Measurements from ENCODE around the gene FAM234B. TPM values are rescaled to one million over a fixed set of nuclear protein-coding genes. Genes with fewer than 3 reads are reported as not detected.
"Not testable (repeated sequence)": the region's sequence is repeated elsewhere in the genome, so short reads cannot be mapped to it uniquely, and the experiment has no call there.

The FAM234B gene
- total RNA-seq, 1 experiment from 2014 or later, result 2.9 TPM

DNA sequence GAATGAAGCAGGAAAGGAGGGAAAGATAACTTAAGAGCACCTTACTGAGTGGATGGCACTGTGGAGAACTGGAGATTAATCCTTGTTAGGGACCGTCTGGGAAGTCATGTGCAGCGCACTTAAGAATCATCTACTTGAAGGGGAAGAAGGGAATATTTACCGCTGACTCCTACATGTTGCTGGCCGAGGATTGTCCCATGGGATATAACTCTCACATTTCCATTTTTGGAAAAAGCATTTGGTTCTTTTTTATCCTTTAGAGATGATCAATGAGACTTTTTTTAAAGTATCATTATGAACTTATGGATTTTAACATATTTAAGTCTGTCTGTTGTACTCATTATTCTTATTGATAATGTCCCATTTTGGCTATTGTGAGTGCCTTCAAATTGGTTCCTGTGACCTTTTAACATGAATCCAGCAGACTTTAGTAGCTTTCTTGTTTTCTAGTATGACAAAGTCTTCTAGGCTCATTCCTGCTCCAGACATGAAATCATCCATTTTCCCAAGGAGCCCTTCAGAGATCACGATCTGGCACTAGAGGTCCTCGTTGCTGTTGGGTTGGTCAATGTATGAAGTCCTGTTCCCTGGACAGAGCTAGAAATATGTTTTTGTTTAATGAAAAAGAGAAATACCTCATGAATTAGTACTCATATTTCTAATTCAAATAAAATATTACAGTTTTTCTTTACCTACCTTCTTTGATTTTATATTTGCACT, 20.2 kb upstream of the FAM234B start:
- DNase-seq (ENCODE audit: low read depth), result no peak

DNA sequence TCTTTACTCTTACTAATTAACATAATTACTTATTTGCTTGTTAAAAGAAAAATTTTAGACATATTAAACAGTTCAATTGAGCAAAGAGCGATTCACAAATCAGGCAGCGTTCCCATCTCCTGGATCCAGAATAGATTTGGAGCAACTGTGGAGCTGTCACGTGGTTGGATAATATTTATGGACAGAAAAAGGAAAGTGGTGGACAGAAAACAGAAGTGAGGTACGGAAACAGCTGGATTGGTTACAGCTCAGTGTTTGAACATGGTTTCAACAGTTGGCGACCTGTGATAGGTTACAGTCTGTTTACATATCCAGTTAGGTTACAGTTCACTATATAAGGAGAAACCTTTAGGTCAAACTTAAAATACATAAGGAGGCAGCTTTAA, 19.7 kb upstream of the FAM234B start:
- no peak for DNase-seq (ENCODE audit: low read depth)

GRCh38 chr12:13026286-13026685, 17.9 kb upstream of the FAM234B start:
- DNase-seq (ENCODE audit: low read depth), result no peak

DNA sequence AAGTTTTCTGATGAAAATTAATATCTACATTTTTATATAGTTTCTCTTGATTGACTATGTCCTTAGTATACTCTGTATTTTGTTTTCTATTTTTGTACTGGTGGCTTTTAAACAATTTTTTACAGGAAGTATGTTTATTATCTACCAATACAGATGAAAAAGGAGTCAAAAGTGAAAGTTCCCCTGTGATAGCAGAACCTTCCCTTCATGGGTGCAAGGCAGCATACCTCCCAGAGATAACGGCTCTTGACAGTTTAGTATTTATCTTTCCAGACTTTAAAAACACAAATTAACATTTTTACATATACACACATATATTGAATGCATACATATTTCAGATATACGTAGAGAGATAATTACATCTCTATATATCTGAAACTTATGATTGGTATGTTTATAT, 17.1 kb upstream of the FAM234B start:
- no peak for DNase-seq (ENCODE audit: low read depth)

- no peak for DNase-seq (ENCODE audit: low read depth)
Observed at GRCh38 chr12:13027508-13027907, 16.7 kb upstream of the FAM234B start.

- DNase-seq (ENCODE audit: low read depth), result no peak
Observed at GRCh38 chr12:13028825-13029570, 15.2 kb upstream of the FAM234B start.

DNA sequence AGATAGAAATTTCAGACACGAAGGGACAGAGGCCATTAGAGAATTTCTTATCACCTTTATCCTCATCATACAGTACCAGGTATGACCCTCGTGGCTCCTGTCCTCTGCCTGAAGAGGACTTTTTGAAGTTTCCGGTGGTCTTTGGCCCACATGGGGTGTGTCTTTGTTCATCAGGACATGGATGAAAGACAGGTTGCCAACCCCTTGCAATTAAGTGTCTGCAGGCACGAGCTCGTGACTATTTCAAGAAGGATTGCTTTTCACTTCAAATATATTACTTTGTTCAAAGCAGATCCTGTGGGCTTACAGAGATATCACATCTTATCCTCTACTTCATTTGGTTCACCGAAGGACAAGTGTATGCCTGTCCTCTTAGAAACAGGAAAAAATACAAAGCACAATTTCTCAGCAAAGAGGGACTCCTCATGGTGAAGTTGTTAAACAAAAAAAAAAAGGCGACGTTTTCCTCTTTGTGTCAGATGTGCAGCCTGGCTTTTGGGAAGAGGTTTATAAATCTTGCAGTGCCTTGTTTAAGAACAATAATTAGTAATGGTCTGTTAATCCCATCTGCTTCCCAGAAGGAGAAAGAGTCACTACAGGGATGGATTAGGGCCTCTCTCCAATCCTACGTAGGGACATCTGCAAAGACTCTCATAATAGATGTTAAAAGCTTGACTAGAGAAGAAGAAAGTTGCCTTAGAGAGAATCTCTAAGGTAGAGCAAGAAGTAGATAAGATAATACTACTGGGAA, 13.5 kb upstream of the FAM234B start:
- DNase-seq (ENCODE audit: low read depth), result no peak

DNA sequence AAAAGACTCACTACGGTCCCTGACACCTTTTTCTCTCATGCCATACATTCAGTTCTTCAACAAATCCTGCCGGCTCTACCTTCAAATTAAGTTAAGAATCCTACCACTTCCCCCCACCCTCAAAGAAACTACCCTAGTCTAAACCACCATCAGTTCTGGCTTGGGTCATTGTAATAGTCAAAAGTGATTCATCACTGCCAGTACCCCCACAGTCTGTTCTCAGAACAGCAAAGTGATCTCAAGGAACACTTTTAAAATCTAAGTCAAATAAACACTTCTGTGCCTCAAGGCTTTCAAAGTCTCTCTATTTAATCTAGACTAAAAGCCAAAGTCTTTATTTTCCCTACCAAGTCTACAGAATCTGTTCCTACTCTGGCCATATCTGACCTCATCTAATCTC, 12.0 kb upstream of the FAM234B start:
- DNase-seq (ENCODE audit: low read depth), result no peak

DNA sequence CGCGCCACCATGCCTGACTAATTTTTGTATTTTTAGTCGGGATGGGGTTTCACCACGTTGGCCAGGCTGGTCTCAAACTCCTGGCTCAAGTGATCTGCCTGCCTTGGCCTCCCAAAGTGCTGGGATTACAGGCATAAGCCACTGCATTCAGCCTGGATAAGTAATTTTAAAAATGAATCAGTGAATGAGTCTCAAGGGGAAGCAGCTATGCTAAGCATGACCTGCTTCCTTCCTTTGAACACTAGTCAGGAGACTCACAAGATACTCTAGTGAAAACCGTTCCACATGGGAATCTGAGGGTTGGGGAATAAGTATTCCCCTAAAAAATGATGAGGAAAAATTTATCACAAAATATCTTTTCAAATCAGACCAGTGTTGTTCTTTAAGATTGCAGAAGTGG, 10.7 kb upstream of the FAM234B start:
- no peak for DNase-seq (ENCODE audit: low read depth)

- DNase-seq (ENCODE audit: low read depth), result not testable (repeated sequence)
Observed at GRCh38 chr12:13035335-13035734, 8.8 kb upstream of the FAM234B start.

DNA sequence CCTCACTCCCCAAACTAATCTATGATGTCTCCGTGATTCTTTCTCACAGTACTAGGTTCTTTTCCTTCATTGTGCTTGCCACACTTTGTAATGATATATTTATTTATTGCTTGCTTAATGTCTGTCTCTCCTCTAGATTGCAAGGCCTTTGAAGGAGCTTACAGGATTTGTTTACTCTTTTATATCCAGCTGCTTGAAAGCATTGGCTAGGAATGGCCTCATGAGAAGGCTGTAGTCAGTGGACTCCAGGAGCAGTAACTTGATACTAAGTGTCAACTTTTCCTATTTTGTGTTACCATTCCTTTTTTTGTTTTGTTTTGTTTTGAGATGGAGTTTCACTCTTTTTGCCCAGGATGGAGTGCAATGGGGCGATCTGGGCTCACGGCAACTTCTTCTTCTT, 7.3 kb upstream of the FAM234B start:
- no peak for DNase-seq (ENCODE audit: low read depth)

DNA sequence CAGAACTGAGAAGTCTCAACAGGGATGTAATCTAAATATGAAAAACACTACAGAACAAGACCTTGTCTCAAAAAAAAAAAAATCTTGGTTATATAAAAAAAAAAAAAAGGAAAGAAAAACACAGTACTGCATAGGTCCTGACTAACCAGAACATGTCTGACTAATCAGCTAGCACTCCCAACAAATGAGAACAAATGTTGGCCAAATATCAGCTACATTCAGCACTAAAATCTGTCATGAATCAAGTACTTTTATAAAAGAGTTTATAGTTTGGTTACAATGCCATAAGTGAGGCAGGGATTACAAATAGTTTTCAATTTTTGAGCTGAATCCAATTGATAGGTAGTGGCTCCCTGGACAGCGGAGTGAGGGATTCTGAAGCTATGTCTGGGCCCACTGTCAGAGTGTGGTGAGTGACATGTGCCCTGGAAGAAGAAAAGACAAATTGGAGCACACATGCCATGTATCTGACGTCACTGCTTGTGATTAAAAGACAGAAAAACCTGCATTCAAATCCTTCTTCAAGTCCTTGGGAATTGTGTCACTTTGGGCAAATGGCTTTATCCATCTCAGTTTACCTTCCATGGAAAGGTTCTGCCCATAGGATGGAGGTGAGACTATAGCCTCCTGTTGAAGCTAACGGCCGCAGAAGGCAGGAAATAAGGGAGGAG, 5.6 kb upstream of the FAM234B start:
- DNase-seq (ENCODE audit: low read depth), result no peak

- DNase-seq (ENCODE audit: low read depth), result no peak
Observed at GRCh38 chr12:13039328-13039956, 4.7 kb upstream of the FAM234B start.

DNA sequence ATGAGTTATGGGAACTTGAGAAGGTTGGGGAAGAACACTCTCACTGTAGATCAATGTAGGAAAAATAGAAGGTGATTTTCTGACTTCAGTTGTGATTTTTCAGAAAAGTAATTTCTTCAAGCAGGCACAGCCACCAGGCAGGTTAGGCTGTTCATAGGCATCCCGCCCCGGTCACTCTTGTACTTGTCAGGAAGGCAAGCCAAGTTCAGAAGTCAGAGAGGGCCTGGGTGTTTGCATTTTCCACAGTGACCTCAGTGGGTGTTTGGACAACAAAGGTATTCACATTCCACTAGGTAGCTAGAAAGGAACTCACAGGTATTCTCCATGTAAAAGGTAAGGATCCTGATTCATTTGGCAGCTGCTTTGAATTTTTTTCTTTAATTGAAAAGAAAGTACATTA, 3.0 kb upstream of the FAM234B start:
- DNase-seq (ENCODE audit: low read depth), result no peak

DNA sequence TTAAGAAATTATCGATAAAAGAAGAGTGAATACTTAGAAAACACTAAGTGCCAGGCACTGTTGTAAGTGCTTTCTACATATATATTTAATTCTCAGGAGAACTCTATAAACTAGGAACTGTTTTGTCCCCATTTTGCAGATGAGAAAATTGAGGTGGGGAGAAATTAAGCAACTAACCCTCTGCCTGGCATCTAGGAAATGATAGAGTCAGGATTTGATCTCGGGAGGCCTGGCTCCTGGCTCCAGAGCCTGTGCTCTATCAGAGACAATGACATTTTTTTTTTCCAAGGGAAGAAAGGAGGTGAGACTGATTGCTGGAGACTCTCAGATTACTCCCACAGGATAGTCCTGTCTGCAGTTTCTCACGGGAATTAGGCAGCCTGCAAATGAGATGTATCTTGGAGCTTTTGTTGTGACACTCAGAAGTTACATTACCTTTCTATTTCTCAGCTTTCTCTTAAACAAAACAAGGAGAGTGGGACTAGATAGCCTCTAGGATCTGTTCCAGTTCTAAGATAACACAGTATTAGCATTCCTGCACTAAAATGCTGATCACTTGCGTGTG, 1.4 kb upstream of the FAM234B start:
- no peak for DNase-seq (ENCODE audit: low read depth)

- DNase-seq (ENCODE audit: low read depth), result no peak
Observed at GRCh38 chr12:13044906-13045299, 722 bp downstream of the FAM234B start.

- DNase-seq (ENCODE audit: low read depth), result no peak
Observed at GRCh38 chr12:13045816-13046215, 1.6 kb downstream of the FAM234B start.

GRCh38 chr12:13046964-13047363, 2.8 kb downstream of the FAM234B start:
- DNase-seq (ENCODE audit: low read depth), result no peak

DNA sequence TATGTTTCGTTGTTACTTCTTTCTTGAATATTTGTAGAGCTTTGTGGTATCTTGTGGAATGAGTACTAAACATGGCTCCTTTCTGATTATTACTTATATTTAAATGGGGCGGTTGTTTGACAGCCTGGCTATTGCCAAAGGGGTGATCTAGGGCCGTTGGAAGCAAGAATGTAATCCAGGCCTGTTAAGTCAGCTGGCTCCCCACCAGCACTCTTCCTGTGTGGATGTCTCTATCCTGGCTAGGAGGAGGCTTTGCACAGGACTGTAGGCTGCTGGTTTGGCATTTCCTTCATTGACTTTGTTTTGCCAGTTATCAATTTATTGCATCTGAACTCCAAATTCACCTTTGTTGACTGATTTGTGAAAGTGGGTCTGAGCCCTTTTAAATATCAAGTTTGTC, 5.6 kb downstream of the FAM234B start:
- DNase-seq (ENCODE audit: low read depth), result no peak

- no peak for DNase-seq (ENCODE audit: low read depth)
Observed at GRCh38 chr12:13052421-13052820, 8.2 kb downstream of the FAM234B start.

- not testable (repeated sequence) for DNase-seq (ENCODE audit: low read depth)
Observed at GRCh38 chr12:13053617-13054016, 9.4 kb downstream of the FAM234B start.
